ENCODE data around the gene STX11.

STX11 gene

DNA sequence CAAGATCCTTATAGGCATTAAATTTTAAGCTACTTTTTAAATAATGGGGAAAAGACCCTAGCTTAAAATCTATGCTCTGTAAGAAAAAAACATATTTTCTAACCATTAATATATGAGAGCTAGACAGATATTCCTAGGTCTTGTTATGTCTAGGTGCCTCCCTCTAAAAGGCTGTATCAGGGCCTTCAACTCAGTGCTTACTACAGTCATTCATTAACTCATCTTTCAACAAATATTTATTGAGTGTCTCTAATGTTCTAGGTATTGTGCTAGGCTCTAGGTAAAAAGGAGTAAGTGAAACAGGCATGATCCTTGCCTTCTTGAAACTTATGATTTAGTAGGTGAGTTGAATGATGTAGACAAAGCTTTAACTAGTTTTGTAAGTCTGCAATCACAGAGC, 6.4 kb upstream of the STX11 start:
- no peak for DNase-seq

DNA sequence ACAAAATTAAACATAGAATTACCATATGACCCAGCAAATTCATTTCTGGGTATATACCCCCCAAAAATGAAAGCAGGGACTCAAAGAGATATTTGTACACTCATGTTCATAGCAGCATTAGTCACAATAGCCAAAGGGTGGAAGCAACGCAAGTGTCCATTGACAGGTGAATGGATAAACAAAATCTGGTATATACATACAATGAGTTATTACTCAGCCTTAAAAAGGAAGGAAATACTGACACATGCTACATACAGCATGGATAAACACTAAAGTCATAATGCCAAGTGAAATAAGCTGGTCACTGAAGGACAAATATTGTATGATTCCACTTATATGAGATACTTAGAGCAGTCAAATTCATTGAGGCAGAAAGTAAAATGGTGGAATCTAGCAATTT, 5.3 kb upstream of the STX11 start:
- no peak for DNase-seq

DNA sequence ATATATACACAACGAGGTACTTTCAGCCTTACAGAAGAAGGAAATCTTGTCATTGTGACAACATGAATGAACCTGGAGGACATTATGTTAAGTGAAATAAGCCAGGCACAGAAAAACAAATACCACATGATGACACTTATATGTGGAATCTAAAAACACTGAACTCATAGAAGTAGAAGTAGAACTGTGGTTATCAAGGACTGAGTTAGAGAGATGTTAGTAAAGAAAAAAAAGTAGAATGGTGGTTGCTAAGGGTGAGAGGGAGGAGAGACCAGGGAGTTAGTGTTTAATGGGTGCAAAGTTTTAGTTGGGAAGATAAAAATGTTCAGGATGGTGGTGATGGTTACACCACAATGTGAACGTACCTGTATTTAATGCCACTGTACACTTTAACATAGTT, 4.8 kb upstream of the STX11 start:
- no peak for DNase-seq

DNA sequence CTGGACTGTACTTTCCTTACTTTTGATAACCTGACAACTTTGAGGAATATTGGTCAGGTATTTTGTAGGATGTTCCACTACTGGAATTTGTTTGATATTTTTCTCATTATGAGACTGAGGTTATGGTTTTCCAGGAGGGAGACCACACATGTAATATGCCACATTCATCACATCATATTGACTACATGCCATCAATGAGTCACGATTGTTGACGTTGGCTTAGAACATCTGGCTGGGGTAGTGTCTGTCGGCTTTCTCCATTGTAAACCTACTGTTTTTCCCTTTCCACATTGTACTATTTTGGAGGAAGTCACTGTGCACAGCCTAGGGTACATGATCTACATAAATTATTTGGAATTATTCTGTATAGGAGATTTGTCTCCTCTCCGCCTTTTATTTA, 1.4 kb upstream of the STX11 start:
- no peak for DNase-seq

DNA sequence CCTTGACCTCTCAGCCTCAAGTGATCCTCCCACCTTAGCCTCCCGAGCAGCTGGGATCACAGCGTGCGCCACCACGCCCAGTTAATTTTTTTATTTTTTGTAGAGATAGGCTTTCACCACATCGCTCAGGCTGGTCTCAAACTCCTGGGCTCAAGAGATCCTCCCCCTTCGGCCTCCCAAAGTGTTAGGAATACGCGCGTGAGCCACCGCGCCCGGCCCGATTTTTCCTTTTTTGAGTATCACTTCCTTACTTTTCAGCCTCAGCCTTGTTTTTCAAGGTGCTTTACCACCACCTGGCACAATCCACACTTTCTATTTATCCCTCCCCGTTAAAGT, 791 bp upstream of the STX11 start:
- no peak for DNase-seq

DNA sequence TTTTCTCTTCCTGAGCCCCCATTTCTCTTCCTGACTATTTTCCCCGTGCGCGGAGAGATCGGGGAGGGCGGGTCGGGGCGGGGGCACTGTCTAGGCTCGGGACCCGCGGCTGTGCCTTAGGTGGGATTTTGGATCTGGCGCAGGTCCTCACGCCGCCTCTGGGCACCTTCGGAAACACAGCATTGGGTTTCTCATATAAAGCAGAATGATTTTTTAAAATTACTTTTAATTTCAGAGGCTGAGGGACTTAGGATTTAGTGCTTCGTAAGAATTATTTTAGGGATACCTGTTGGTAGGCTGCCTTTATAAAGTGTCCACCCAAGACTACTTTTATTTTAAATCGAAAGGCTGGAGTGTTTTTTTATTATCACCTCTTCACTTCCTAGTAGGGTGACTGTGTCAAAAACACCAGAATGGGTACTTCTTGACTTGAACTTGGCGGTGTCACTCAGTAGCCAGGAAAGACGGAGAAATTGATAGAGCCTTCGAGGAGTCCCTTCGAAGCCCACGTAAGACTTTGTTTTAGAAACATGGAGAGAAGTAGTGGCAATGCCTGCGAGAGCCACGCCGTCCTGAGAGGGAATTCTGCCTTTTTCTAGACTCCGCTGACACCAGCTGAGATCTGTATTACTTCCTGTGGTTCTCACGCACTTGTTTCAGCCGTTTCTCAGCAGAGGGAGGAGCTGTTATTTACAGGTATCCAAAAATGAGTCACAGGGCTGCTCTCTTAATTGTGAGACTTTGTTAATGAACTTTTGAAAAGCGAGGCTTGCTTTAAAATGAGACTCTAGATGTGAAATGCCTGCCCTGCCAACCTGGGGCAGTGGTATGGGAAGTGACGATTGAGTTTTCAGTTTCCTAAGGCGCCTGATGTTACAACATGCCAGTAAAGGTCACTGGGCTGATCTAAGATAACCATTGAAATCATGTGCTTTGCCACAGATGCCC, 667 bp downstream of the STX11 start:
- peak; percentile 85 for DNase-seq

DNA sequence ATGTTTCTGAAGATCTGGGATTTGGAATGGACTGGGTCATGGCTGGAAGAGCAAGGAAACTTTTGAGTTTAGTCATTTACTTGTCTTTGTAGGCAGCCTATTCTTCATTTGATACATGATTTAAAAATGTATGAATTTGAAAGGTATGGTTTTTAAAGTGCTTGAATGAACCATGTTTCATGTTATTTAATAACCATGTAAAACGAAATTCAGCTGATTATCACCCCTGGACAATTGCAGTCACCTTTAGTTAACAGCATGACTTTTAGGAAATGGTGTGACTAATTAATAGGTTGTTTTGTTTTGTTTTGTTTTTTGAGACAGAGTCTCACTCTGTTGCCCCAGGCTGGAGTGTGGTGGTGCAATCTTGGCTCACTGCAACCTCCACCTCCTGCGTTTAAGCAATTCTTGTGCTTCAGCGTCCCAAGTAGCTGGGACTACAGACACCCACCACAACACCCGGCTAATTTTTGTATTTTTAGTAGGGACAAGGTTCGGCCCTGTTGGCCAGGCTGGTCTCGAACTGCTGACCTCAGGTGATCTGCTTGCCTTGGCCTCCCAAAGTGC, 2.1 kb downstream of the STX11 start:
- DNase-seq, result no peak

DNA sequence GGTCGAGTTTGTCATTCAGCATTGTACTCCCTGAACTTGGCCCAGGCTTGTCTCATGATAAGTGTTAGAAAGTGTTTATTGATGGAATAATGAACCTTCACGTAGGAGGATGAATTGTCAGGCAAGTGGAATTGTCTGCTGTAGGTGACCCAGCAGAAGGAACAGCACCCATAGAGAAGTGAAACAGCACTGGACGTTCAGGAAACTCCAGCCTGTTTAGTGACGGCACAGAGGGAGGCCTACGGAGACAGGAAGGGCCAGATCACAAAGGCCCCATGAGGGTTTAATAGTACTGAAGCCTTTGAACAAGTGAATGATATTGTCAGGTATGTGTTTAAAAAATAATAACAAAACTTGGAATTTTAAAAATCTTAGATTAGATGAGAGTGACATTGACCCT, 2.9 kb downstream of the STX11 start:
- no peak for DNase-seq

DNA sequence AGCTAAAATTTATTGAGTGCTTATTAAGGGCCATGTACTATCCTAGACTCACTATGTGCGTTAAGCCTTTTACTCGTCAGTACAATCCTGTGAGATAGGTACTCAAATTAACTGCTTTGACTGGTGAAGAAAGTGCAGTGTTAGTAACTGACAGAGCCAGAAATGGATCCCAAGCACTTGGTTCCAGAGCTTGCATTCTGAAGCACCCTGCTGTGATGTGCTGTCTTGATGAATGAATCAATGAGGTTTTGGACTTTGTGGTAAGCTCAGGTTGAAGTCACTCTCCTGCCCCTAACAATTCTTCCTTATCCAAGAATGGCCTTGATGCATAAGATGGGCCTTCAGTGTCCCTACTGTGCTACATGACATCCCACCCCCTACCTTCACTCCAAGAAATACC, 3.7 kb downstream of the STX11 start:
- DNase-seq, result no peak

DNA sequence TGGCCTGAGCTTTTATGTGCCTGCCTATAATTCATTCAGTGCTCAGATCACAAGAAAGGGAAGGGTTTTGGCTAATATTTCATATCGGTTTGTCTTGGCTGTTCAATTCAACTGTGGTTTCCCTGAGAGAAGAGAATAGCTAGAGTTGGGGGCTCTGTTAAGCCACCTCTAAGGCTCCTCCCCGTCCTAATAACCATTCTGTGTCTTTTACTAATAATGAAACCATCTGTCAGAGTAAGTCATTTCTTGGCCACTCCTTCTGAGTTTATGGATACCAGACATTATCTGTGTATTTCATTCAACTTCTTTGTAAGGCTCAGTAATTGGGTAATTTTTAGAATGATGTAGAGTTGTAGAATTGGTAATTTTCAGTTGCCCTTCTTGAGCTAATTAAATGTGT, 5.2 kb downstream of the STX11 start:
- no peak for DNase-seq

DNA sequence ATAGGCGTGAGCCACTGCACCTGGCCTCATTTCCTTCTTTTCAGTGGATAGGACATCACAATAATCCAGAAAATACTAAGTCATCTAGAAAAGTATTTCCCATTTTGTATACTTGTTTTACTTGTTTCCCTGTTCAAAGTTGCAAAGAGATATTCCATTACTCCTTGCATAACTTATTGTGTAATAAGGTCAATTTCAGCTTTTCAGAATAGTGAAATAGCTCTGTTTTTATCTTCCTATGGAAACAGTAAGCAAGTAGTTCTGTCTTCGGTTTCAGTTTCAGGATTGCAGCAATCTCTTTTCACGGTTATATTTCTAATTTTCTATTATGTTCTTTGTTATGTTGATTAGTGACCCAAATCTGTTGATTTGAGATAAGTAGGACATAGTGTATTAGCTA, 6.0 kb downstream of the STX11 start:
- DNase-seq, result peak; percentile 32

DNA sequence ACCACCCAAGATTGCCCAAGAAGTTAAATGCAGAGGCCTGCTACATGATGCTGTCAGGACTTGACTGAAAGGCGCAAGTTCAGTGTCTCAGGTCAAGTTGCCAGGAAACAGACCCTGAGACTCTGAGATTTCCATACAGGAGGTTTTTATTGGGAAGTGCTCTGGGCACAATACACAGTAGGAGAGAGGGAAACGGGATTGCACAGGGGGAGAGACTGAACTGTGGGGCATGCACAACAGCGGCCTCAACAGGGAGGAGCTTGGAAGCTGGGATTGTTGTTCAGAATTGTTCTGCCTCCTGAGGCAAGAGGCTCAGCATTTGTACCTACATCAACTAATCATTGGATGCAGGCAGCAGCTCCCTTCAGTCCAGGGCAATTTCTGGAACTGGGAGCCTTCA, 6.7 kb downstream of the STX11 start:
- no peak for DNase-seq

DNA sequence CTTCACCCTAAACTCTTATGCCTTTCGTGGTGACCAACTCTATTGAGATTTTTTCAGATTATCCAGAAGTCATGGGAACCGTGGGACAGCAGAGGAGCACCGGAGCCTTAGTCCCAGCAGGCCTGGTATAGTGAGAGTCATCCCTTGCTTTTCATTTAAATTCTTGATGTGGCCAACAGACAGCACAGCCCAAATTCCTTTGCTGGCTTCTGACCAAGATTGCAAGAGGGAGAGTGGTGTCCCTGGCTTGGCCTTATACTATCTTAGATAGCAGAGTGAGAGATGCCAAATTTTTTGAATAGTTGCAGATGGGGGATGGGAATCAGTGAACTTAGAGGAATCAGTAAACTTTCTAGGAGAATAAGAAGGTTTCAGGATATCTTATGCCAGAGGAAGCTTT, 7.8 kb downstream of the STX11 start:
- no peak for DNase-seq

DNA sequence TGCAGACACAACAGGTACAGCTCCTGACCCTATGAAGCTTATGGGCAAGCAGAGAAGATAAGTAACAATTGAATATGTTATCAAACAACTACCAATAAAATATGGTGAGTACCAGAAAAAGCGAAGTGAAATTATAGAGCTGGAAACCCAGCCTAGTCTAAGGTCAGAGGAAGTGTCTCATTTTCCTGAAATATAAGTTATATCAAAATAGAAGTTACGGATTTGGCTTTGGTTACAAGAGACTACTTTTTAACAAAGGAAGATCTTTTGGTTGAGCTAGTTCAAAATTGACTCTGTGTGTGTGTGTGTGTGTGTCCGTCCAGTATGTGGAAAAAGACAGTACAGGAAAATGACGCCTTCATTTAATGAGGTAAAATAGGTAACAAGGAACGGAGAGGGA, 8.9 kb downstream of the STX11 start:
- no peak for DNase-seq

DNA sequence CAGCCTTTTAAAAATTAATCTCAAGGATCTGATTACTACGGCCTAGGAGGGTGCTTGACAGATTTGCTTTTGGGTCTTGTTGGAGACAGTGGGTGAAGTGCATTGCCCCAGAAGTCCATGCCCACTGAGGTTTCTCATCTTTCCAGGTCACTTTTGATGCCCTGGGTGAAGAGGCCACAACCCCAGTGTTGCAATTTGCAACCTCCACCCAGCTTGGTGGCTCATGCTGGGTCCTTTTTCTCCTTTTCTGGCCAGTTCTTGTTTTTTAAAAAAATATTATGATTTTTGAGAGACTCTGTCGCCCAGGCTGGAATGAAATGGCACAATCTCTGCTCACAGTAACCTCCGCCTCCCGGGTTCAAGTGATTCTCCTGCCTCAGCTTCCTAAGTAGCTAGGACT, 9.4 kb downstream of the STX11 start:
- DNase-seq, result no peak

DNA sequence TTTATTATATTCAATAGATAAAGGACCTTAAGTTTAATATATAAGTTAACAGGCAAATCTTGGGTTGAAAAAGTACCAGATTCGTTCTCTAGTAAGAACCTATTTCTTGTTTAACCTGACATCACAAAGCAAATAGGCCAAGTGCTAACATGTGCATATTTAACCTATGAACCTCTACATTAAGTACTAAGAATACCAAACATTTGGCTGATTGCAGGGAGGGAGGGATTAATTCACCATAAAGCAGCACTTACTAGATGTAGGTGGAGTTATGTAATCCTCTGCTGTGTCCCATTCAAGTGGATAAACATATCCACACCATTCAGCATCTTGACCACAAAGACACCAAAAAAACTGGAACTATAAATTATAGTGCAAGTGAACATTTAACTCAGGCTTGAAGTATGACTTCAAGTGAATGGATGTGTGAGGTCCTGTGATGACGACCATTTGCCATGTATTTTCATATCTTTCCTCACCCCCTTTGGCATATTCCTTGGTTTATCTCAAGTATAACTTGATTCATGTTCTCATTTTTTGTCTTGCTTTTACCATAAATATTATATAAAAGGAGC, 10.2 kb downstream of the STX11 start:
- DNase-seq, result no peak

DNA sequence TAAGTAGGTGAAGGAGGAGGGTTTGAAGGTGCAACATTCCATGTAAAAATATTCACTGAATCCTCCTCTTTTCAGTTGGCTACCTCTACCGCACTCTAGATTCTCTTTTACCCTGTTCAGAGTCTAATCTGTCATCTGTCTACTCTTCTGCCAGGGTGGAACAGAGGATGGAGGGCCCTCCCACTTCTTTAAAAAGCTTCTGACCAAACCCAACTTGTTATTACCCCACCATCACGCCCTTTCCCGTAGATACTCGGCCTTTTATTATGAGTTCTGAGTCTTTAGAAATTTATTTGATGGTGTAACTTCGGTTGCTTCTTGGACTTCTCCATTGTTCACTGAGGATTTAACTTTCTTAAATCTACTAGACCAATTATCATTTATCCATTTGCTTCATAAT, 11.7 kb downstream of the STX11 start:
- DNase-seq, result no peak

DNA sequence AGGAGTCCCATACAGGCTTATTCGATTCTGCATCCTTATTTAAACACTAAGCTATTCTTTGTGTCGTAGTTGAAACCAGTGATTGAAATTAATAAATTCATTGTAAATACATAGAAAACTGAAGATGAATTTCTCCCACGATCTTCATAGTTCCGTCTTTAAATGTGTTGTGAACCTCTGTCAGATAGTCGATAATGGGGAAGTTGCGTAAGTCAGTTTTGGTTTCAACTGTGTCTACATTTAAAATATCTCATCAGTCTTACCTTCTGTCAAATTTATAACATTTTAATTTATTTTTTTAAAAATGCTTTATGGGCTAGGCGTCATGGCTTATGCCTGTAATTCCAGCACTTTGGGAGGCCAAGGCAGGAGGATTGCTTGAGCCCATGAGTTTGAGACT, 12.7 kb downstream of the STX11 start:
- DNase-seq, result no peak

DNA sequence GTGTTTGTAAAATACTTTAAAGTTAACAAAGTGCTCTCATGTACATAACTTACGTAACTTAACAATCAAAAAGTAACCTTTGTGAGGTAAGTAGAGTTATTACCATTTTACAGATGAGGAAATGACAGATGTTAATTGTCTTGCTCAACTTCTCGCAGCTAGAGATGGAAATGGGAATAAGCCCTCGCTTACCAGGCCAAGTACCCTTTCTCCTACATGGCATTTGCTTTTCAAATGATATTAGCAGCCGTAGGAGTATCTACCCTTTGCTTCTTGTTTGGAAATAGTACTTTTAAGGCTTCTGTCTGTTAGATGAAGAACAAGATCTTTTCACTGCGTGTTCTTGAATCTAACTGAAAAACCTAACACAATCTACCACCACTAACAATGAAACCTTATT, 15.5 kb downstream of the STX11 start:
- no peak for DNase-seq

DNA sequence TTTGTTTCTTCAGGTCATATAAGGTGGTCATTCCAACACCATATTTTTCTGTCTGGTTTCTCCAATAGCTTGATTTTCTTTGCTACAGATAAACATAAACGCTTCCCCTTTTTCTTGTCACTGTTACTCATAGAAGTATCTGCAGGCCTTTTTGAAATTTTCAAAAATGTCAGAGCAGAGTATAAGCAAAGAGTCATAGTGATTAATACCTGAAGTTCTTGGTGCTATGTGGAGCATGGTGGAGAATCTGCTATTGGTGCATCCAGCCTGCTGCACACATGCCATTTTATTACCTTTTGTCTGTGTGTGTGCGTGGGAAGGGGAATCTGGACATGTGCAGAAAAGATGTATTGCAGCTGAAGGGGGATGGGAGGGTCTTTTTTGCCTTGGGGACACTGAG, 19.7 kb downstream of the STX11 start:
- no peak for DNase-seq

DNA sequence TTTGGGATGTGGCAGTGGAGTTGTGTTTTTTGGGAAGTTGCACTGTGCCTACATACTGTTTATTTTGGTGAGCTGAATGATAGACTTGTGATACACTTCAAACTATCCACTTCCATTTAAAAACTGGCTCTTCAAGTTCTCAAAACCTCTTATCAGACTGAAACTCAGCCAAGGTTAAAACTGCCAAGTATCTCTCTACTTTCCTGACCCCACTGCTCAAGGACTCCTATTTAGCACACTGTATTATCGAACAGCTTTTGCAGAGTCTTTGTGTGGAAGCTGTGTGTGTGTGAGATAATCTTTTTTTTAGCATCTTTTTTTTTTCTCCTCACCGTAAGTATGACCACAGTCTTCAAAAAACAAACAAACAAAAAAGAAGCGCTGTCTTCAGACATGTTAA, 21.1 kb downstream of the STX11 start:
- no peak for DNase-seq

DNA sequence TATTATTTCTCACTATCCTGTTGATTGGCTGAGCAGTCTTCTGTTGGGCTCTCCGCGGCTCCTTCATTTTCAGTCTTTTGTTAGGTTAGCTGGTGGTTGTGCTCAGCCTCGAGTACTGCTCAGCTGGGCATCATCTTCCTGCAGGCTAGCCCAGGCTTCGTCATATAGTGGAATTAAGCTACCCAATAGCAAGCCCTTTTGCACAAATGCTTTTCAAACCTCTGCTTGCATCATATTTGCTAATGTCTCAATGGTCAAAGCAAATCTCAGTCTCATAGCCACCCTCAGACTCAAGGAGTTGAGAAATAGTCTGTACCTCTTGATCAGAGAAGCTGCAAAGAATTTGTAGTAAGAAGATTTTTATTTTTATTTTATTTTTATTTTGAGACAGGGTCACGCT, 23.7 kb downstream of the STX11 start:
- no peak for DNase-seq

DNA sequence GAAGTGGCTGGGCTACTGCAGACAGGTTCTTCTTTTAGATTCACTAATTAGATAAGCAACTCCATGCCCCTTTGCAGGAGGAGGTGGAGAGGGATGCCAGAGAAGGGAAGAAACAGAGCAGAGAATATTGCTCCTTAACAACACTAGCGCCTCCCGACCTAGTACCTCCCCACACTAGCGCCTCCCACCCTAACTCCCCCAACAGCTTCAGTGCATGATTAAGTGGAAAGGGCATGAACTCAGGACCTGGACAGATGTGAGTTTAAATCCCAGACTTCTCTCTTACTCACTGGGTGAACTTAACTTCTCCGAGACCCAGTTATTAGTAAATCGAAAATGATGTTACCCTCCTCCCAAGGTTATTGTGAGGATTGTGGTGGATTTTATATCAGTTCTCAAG, 25.7 kb downstream of the STX11 start:
- DNase-seq, result no peak

DNA sequence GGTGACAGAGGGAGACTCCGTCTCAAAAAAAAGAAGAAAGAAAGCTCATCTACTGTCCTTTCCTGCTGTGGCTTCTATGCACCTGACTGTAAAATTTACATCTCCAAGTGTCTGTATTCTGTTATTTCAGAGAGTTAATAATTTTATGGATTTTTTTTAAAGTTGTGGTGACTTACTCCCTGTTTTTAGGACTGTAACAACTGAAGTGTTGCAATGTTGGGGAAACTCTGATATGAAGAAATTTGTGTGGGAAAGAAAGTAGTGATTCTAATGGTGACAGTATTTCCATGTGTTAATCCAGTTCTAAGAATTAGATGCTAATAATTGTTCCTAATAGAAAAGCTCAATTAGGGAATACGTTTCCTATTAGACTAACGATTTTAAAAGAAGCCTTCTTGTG, 27.4 kb downstream of the STX11 start:
- DNase-seq, result no peak

DNA sequence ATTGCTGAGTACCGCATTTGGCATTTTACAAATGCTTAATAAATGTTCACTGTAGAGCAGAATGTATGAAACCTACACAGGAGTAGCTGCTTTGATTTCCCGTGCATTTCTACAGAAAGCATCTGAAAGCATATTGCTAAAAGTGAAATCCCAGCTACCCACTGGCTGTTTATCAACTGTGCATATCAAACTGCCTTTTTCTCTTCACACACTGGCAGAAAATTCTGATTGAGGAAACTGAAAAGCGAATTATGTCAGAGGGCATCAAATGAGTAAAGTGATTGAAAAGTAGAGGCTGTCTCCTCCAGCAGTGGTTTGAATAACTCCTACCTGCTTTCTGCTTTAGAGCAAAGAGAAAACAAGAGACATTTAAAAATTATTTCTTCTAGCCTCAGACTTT, 28.0 kb downstream of the STX11 start:
- no peak for DNase-seq
